Retina (tissue), 1 donor: ENCODE data around the gene MARCHF10.
"Not testable (repeated sequence)": the region's sequence is repeated elsewhere in the genome, so short reads cannot be mapped to it uniquely, and the experiment has no call there.

Experiments
- DNase-seq: peaks from one replicate; pipeline ENCODE4 v3.0.0-alpha.2; 2016

MARCHF10 gene

GRCh38 chr17:62785983-62786382, 22.1 kb downstream of the MARCHF10 start:
- not testable (repeated sequence) for DNase-seq

- no peak for DNase-seq
Observed at GRCh38 chr17:62782730-62783270, 25.3 kb downstream of the MARCHF10 start.

- DNase-seq: no peak
Observed at GRCh38 chr17:62781831-62782251, 26.3 kb downstream of the MARCHF10 start.

GRCh38 chr17:62781356-62781755, 26.8 kb downstream of the MARCHF10 start:
- no peak for DNase-seq

GRCh38 chr17:62780951-62781350, 27.2 kb downstream of the MARCHF10 start:
- no peak for DNase-seq

GRCh38 chr17:62780269-62780668, 27.8 kb downstream of the MARCHF10 start:
- DNase-seq: no peak

GRCh38 chr17:62778990-62779681, 29.0 kb downstream of the MARCHF10 start:
- DNase-seq: no peak

- no peak for DNase-seq
Observed at GRCh38 chr17:62775876-62776275, 32.2 kb downstream of the MARCHF10 start.

- DNase-seq: no peak
Observed at GRCh38 chr17:62774338-62774737, 33.8 kb downstream of the MARCHF10 start.

GRCh38 chr17:62767997-62768396, 40.1 kb downstream of the MARCHF10 start:
- no peak for DNase-seq

GRCh38 chr17:62765351-62765750, 42.8 kb downstream of the MARCHF10 start:
- DNase-seq: no peak

- DNase-seq: no peak
Observed at GRCh38 chr17:62763891-62764600, 44.1 kb downstream of the MARCHF10 start.

GRCh38 chr17:62761884-62762283, 46.2 kb downstream of the MARCHF10 start:
- no peak for DNase-seq

GRCh38 chr17:62760945-62761267, 47.2 kb downstream of the MARCHF10 start:
- no peak for DNase-seq

- DNase-seq: no peak
Observed at GRCh38 chr17:62760059-62760944, 47.8 kb downstream of the MARCHF10 start.

GRCh38 chr17:62757500-62757951, 50.6 kb downstream of the MARCHF10 start:
- no peak for DNase-seq

GRCh38 chr17:62756198-62756597, 51.9 kb downstream of the MARCHF10 start:
- DNase-seq: no peak

- DNase-seq: no peak
Observed at GRCh38 chr17:62755141-62755851, 52.8 kb downstream of the MARCHF10 start.

GRCh38 chr17:62754631-62755030, 53.5 kb downstream of the MARCHF10 start:
- no peak for DNase-seq

- no peak for DNase-seq
Observed at GRCh38 chr17:62753562-62753961, 54.6 kb downstream of the MARCHF10 start.

GRCh38 chr17:62751060-62751691, 56.9 kb downstream of the MARCHF10 start:
- DNase-seq: no peak

- peak; percentile 76 for DNase-seq
Observed at GRCh38 chr17:62750631-62751051, 57.5 kb downstream of the MARCHF10 start.
